Fibroblast of the aortic adventitia (primary cell): ENCODE data around the gene MGP. TPM values are rescaled to one million over a fixed set of nuclear protein-coding genes. Genes with fewer than 3 reads are reported as not detected.

Experiments used
- DNase-seq: peaks from one replicate; pipeline ENCODE4 v3.0.0-alpha.2; 2010; ENCODE audit warnings: low read depth
- H3K4me3 ChIP-seq: 2 replicates; pipeline ENCODE4 v1.5.1; 2011; ENCODE audit warnings: low read depth, mild to moderate bottlenecking, control low read depth, low read length, moderate library complexity
- total RNA-seq: library from RNA; depleted of rRNA; stranded (reverse); fragments of >200 nt; gene quantifications from 2 replicates; pipeline ENCODE4 v1.2.3, GENCODE V29; 2012; ENCODE audit warnings: low replicate concordance
- TF ChIP-seq, protein P1 (sequence below): IDR thresholded peaks from 2 replicates; pipeline ENCODE4 v1.5.1; 2011; ENCODE audit warnings: mild to moderate bottlenecking, low read length, control low read depth, inconsistent platforms; ENCODE audit not compliant: insufficient read depth

The MGP gene
- total RNA-seq, 1 donor = 223 TPM

DNA sequence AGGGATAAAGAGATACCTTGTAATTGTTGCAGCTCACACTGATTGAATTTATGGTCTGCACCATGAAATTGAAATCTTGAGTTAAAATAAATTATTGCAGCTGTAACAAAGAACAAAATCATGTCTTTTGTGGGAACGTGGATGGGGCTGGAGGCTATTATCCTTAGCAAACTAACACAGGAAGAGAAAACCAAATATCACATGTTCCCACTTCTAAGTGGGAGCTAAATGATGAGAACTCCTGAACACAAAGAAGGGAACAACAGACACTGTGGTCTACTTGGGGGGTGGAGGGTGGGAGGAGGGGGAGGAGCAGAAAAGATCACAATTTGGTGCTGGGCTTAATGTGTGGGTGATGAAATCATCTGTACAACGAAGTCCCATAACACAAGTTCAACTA is 30.1 kb upstream of the MGP start:
- TF ChIP-seq, protein P1, sequence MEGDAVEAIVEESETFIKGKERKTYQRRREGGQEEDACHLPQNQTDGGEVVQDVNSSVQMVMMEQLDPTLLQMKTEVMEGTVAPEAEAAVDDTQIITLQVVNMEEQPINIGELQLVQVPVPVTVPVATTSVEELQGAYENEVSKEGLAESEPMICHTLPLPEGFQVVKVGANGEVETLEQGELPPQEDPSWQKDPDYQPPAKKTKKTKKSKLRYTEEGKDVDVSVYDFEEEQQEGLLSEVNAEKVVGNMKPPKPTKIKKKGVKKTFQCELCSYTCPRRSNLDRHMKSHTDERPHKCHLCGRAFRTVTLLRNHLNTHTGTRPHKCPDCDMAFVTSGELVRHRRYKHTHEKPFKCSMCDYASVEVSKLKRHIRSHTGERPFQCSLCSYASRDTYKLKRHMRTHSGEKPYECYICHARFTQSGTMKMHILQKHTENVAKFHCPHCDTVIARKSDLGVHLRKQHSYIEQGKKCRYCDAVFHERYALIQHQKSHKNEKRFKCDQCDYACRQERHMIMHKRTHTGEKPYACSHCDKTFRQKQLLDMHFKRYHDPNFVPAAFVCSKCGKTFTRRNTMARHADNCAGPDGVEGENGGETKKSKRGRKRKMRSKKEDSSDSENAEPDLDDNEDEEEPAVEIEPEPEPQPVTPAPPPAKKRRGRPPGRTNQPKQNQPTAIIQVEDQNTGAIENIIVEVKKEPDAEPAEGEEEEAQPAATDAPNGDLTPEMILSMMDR = no peak
- H3K4me3 ChIP-seq = no peak overlapping the region
- DNase-seq = no peak

- no peak overlapping the region for H3K4me3 ChIP-seq
- peak; percentile 36 for DNase-seq
- TF ChIP-seq, protein P1 = no peak
These were observed 27.7 kb upstream of the MGP start for GRCh38 chr12:14913381-14913781.

DNA sequence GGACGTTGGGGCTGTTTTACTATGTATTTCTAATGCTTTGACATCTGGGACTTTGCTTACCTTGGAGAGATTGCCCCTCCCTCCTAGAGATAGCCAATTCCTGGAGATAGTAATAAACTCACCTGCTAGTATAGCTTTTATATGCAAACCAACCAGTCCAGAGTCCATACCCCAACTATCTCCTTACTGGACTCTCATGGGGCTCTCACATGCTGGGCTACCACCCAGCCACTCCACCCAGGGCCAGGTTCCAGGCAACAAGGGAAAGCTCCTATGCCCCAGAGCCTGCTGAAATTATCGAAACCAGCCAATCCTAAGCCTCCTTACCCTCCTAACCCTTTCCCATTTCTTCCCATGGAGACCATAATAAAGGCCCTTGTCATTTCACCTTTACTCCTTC is 25.5 kb upstream of the MGP start:
- TF ChIP-seq, protein P1 = no peak
- no peak for DNase-seq
- H3K4me3 ChIP-seq = no peak overlapping the region

- TF ChIP-seq, protein P1 = no peak
- no peak overlapping the region for H3K4me3 ChIP-seq
- DNase-seq = peak; percentile 37
These were observed 24.6 kb upstream of the MGP start for GRCh38 chr12:14910090-14910915.

DNA sequence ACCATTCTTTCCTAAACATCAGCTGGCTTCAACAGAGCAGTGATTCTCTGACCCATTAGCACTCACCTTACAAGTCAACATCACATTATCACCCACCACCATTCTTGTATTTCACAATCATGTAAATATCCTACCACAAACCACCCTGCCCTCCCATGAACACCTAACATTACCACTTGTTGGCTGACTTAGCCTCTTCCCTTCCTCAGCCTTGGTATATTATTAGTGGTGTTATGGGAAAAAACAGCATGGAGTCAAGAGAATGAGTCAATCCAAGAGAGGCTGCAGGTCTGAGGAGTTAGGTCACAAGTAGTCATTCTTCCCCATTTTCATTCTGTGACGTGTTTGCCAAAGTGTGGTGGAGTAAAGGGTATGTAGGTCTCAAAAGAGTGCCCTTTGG is 22.3 kb upstream of the MGP start:
- TF ChIP-seq, protein P1 = no peak
- no peak overlapping the region for H3K4me3 ChIP-seq
- no peak for DNase-seq

DNA sequence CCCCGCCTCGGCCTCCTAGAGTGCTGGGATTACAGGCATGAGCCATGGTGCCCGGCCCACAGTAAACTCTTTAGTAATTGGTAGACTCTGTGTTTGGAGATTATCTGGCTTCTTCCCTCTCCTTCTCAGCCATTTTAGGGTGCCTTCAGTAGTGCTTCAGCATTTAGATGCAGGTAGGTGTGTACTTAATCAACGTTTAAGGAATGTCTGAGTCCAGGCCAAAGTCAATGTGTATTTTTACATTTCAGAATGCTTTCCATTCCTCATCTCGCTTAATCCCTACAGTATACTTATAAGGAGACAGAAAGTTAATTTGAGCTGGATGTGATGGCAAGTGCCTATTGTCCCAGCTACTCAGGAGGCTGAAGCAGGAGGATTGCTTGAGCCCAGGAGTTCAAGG is 20.5 kb upstream of the MGP start:
- H3K4me3 ChIP-seq = no peak overlapping the region
- TF ChIP-seq, protein P1 = no peak
- DNase-seq = no peak
